Spleen (tissue), 7 donors: Measurements from ENCODE around the gene MKRN2.

Experiments used
- CTCF ChIP-seq, 11 experiments: fragments of 200-600 bp in 7 of 11; fragments of 450-650 bp in 4 of 11; sonication (generic) in 4 of 11; IDR thresholded peaks in 8 of 11; conservative IDR thresholded peaks in 3 of 11; 1 replicate in 7 of 11; 2 replicates in 4 of 11; pipeline versions ENCODE4 v1.4.0 to v1.8.0; 2016 to 2021; ENCODE audit warnings: antibody characterized with exemption in 11 of 11, inconsistent platforms in 4 of 11, mild to moderate bottlenecking in 1 of 11
- POLR2AphosphoS5 ChIP-seq, 3 donors: sonication (generic); formaldehyde crosslinking; IDR thresholded peaks; one replicate each; pipeline ENCODE4 v1.5.1; 2017; ENCODE audit warnings: antibody characterized with exemption in 3 of 3
- donor health status: DM: no; HTN: no; CAD: no; lungs with moderate emphysema.
- donor health status: DM: no; HTN: no; CAD: no.
- donor health status: DM: no; HTN: no; CAD: no.

GRCh38 chr3:12545473-12545791, 11.5 kb upstream of the MKRN2 start, which contains the start of gene MKRN2OS:
- TF ChIP-seq CTCF (IDR thresholded peaks at IDR 0.05 in 8 of 11, conservative IDR thresholded peaks at IDR 0.05 in 3 of 11) (no peak), POLR2AphosphoS5 (IDR thresholded peaks at IDR 0.05) (no peak)
